Mesenchymal stem cell (in vitro differentiated cells and primary cell): ENCODE results near the gene MEIOB.

Experiments
- DNase-seq: peaks from one replicate; pipeline ENCODE4 v3.0.0-alpha.2; 2013
- H2AFZ ChIP-seq: one replicate; pipeline ENCODE4 v1.6.1; 2013; ENCODE audit warnings: low read depth, mild to moderate bottlenecking, control low read depth, inconsistent platforms, low read length, moderate library complexity
- H2AK5ac ChIP-seq: 2 replicates; pipeline ENCODE4 v1.6.1; 2013; ENCODE audit warnings: low read length, moderate library complexity, mild to moderate bottlenecking, inconsistent platforms; ENCODE audit not compliant: severe bottlenecking
- H2BK120ac ChIP-seq: one replicate; pipeline ENCODE4 v1.6.1; 2013; ENCODE audit warnings: low read depth, mild to moderate bottlenecking, inconsistent platforms, low read length, moderate library complexity
- H2BK12ac ChIP-seq, 2 experiments: one replicate each; pipeline ENCODE4 v1.6.1; 2013; ENCODE audit warnings: inconsistent platforms in 2 of 2, low read length in 2 of 2, mild to moderate bottlenecking in 2 of 2, moderate library complexity in 2 of 2, control low read depth in 1 of 2
- H2BK15ac ChIP-seq: one replicate; pipeline ENCODE4 v1.6.1; 2013; ENCODE audit warnings: mild to moderate bottlenecking, low read depth, inconsistent platforms; ENCODE audit not compliant: poor library complexity, severe bottlenecking
- H2BK5ac ChIP-seq: 2 replicates; pipeline ENCODE4 v1.6.1; 2013; ENCODE audit warnings: low read depth, mild to moderate bottlenecking, low read length, control low read depth, inconsistent platforms; ENCODE audit not compliant: poor library complexity, severe bottlenecking
- H3K14ac ChIP-seq, 2 experiments: one replicate each; pipeline ENCODE4 v1.6.1; 2013; ENCODE audit warnings: inconsistent platforms in 2 of 2, low read length in 2 of 2, control low read depth in 1 of 2, mild to moderate bottlenecking in 1 of 2, moderate library complexity in 1 of 2
- H3K18ac ChIP-seq, 2 experiments: one replicate each; pipeline ENCODE4 v1.6.1; 2013; ENCODE audit warnings: inconsistent platforms in 2 of 2, low read length in 2 of 2, control low read depth in 1 of 2, low read depth in 1 of 2, mild to moderate bottlenecking in 1 of 2
- H3K23ac ChIP-seq, 2 experiments: one replicate each; pipeline ENCODE4 v1.6.1; 2013; ENCODE audit warnings: inconsistent platforms in 2 of 2, low read length in 2 of 2, mild to moderate bottlenecking in 2 of 2, moderate library complexity in 2 of 2, control low read depth in 1 of 2
- H3K27ac ChIP-seq: 2 replicates; pipeline ENCODE4 v1.5.1; 2013; ENCODE audit warnings: mild to moderate bottlenecking, moderate library complexity, low read length, control low read depth, inconsistent platforms; ENCODE audit not compliant: poor library complexity, severe bottlenecking
- H3K27me3 ChIP-seq, 2 experiments: 2 replicates each; pipeline versions ENCODE4 v1.6.1 to v1.7.0; 2013; ENCODE audit warnings: low read length in 2 of 2, mild to moderate bottlenecking in 2 of 2, moderate library complexity in 2 of 2, control low read depth in 1 of 2, inconsistent platforms in 1 of 2; ENCODE audit not compliant: control insufficient read depth in 1 of 2, insufficient read depth in 1 of 2
- H3K36me3 ChIP-seq, 2 experiments: 2 replicates each; pipeline versions ENCODE4 v1.6.1 to v1.7.0; 2013; ENCODE audit warnings: low read length in 2 of 2, control low read depth in 1 of 2, inconsistent platforms in 1 of 2, low read depth in 1 of 2, mild to moderate bottlenecking in 1 of 2; ENCODE audit not compliant: insufficient read depth in 2 of 2, control insufficient read depth in 1 of 2
- H3K4ac ChIP-seq, 2 experiments: one replicate each; pipeline ENCODE4 v1.6.1; 2013; ENCODE audit warnings: inconsistent platforms in 2 of 2, low read length in 2 of 2, mild to moderate bottlenecking in 2 of 2, moderate library complexity in 2 of 2, control low read depth in 1 of 2, low read depth in 1 of 2
- H3K4me1 ChIP-seq: 2 replicates; pipeline ENCODE4 v1.6.1; 2013; ENCODE audit warnings: low read depth, low read length, control low read depth; ENCODE audit not compliant: control insufficient read depth, insufficient read depth
- H3K4me2 ChIP-seq: 2 replicates; pipeline ENCODE4 v1.6.1; 2013; ENCODE audit warnings: low read length, mild to moderate bottlenecking, inconsistent platforms; ENCODE audit not compliant: poor library complexity, severe bottlenecking
- H3K4me3 ChIP-seq, 2 experiments: 2 replicates each; pipeline versions ENCODE4 v1.5.1 to v1.7.0; 2013; ENCODE audit warnings: low read length in 2 of 2, mild to moderate bottlenecking in 2 of 2, control low read depth in 1 of 2, low read depth in 1 of 2; ENCODE audit not compliant: insufficient read depth in 1 of 2
- H3K79me1 ChIP-seq: replicated peaks from 2 replicates; pipeline ENCODE4 v1.6.1; 2013; ENCODE audit warnings: mild to moderate bottlenecking, control low read depth, low read length, inconsistent platforms; ENCODE audit not compliant: poor library complexity, severe bottlenecking
- H3K9ac ChIP-seq: 2 replicates; pipeline ENCODE4 v1.7.0; 2013; ENCODE audit warnings: mild to moderate bottlenecking, low read length, moderate library complexity
- H3K9me3 ChIP-seq: 2 replicates; pipeline ENCODE4 v1.7.0; 2013; ENCODE audit warnings: mild to moderate bottlenecking, low read length; ENCODE audit not compliant: control insufficient read depth
- H4K8ac ChIP-seq: one replicate; pipeline ENCODE4 v1.6.1; 2013; ENCODE audit warnings: inconsistent platforms, mild to moderate bottlenecking, low read length, moderate library complexity
- H4K91ac ChIP-seq: one replicate; pipeline ENCODE4 v1.6.1; 2013; ENCODE audit warnings: mild to moderate bottlenecking, low read length, inconsistent platforms
- WGBS: methylation state at CpG from one replicate; pipeline ENCODE4 v1.1.7; 2013; ENCODE audit warnings: mixed read lengths; 5-methylcytosine and 5-hydroxymethylcytosine counted together

The MEIOB gene

GRCh38 chr16:1879477-1879876 is 7.5 kb upstream of the MEIOB start:
- Histone ChIP-seq H3K4me1 (peaks cover 5% of the 10 kb centered on the region), H3K27ac (no peak overlapping the region), H2AFZ (no peak overlapping the region), H3K27me3 (peaks cover 5 to 60% of the 10 kb centered on the region in 2 experiments), H3K79me1 (no peaks in the 10 kb centered on the region), H3K4ac (no peak overlapping the region), H4K91ac (no peak overlapping the region), H3K14ac (no peak overlapping the region), H2AK5ac (no peak overlapping the region), H3K18ac (no peak overlapping the region), H3K23ac (no peak overlapping the region), H3K4me2 (no peak overlapping the region), H3K36me3 (no peaks in the 10 kb centered on the region), H2BK5ac (no peak overlapping the region), H3K9me3 (no peaks in the 10 kb centered on the region), H2BK15ac (no peak overlapping the region), H3K9ac (no peak overlapping the region), H3K4me3 (no peak overlapping the region), H4K8ac (no peak overlapping the region), H2BK120ac (no peak overlapping the region), H2BK12ac (no peak overlapping the region)
- WGBS: 47% methylated on average over 2 of the region's 2 CpGs
- DNase-seq: no peak

- Histone ChIP-seq H3K4ac (no peak overlapping the region), H2BK5ac (no peak overlapping the region), H3K79me1 (no peaks in the 10 kb centered on the region), H2AK5ac (no peak overlapping the region), H4K8ac (no peak overlapping the region), H3K36me3 (no peaks in the 10 kb centered on the region), H3K27ac (no peak overlapping the region), H3K9me3 (no peaks in the 10 kb centered on the region), H3K9ac (no peak overlapping the region), H2BK12ac (no peak overlapping the region), H3K18ac (no peak overlapping the region), H3K4me3 (no peak overlapping the region), H3K4me1 (peaks cover 5% of the 10 kb centered on the region), H3K4me2 (no peak overlapping the region), H3K27me3 (peaks cover 5 to 62% of the 10 kb centered on the region in 2 experiments), H4K91ac (no peak overlapping the region), H2BK120ac (no peak overlapping the region), H3K14ac (no peak overlapping the region), H2AFZ (no peak overlapping the region), H3K23ac (no peak overlapping the region), H2BK15ac (no peak overlapping the region)
- no peak for DNase-seq
- WGBS: 85% methylated on average over 5 of the region's 5 CpGs
Measured at GRCh38 chr16:1878256-1878655, 6.3 kb upstream of the MEIOB start.

GRCh38 chr16:1877804-1878203 is 5.8 kb upstream of the MEIOB start:
- Histone ChIP-seq H2BK120ac (no peak overlapping the region), H2BK5ac (no peak overlapping the region), H4K91ac (no peak overlapping the region), H3K27me3 (peaks cover 5 to 61% of the 10 kb centered on the region in 2 experiments), H2BK15ac (no peak overlapping the region), H3K36me3 (no peaks in the 10 kb centered on the region), H3K27ac (no peak overlapping the region), H3K18ac (no peak overlapping the region), H2AK5ac (no peak overlapping the region), H3K4me3 (no peak overlapping the region), H3K23ac (no peak overlapping the region), H3K4me2 (no peak overlapping the region), H3K9me3 (no peaks in the 10 kb centered on the region), H3K14ac (no peak overlapping the region), H2BK12ac (no peak overlapping the region), H4K8ac (no peak overlapping the region), H3K9ac (no peak overlapping the region), H3K4me1 (peaks cover 5% of the 10 kb centered on the region), H3K79me1 (no peaks in the 10 kb centered on the region), H3K4ac (no peak overlapping the region), H2AFZ (no peak overlapping the region)
- no peak for DNase-seq
- 72% methylated on average over 11 of the region's 11 CpGs for WGBS

- H4K8ac ChIP-seq: no peak overlapping the region
- H3K23ac ChIP-seq: no peak overlapping the region
- H3K4me1 ChIP-seq: peaks cover 10% of the 10 kb centered on the region
- no peaks in the 10 kb centered on the region for H3K79me1 ChIP-seq
- H3K9me3 ChIP-seq: no peaks in the 10 kb centered on the region
- H2BK15ac ChIP-seq: no peak overlapping the region
- H2BK5ac ChIP-seq: no peak overlapping the region
- H3K27ac ChIP-seq: no peak overlapping the region
- no peak overlapping the region for H2BK120ac ChIP-seq
- no peak overlapping the region for H3K4ac ChIP-seq
- no peak overlapping the region for H4K91ac ChIP-seq
- H3K9ac ChIP-seq: no peak overlapping the region
- no peak overlapping the region for H2AK5ac ChIP-seq
- H3K18ac ChIP-seq: no peak overlapping the region
- no peaks in the 10 kb centered on the region for H3K36me3 ChIP-seq
- no peak overlapping the region for H2AFZ ChIP-seq
- 61% methylated on average over 6 of the region's 6 CpGs for WGBS
- no peak overlapping the region for H3K14ac ChIP-seq
- no peak overlapping the region for H3K4me3 ChIP-seq
- DNase-seq: no peak
- no peak overlapping the region for H2BK12ac ChIP-seq
- H3K4me2 ChIP-seq: no peak overlapping the region
- H3K27me3 ChIP-seq: peaks cover 5 to 67% of the 10 kb centered on the region in 2 experiments
Measured at GRCh38 chr16:1877089-1877488, 5.1 kb upstream of the MEIOB start.
